ENCODE measurements around the gene XCR1. TPM values are rescaled to one million over a fixed set of nuclear protein-coding genes. Genes with fewer than 3 reads are reported as not detected.

XCR1 gene
- total and polyA plus RNA-seq, 2 of the 8 experiments (the other 6 are each of a cell fraction or from before 2014, with no cell fraction given), result 0.53 TPM; not detected in 1

DNA sequence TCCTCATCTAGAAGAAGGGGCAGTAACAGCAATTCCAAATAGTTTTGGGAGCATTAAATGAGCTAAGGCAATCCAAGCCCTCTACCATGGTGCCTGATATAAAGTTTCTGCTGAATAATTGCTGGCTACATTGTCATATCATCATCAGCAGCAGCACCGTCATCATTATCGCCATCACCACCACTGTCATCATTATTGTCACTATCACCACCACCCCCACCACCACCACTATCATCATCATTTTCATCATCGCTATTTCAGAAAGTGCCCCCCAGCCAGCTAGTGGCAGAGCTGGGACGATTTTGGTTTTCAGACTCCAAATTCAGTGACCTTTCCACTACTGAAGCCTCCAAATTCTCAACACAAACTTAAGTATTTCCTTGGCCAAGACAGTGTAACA, 15.0 kb downstream of the XCR1 start:
- no peak for TF ChIP-seq POLR2A (IDR thresholded peaks at IDR 0.05; ENCODE audit: control extremely low read depth in 1 of 2, low read depth in 2 of 2, low read length in 2 of 2)
- TF ChIP-seq TCF12 (IDR thresholded peaks at IDR 0.05; ENCODE audit: low read depth, low read length), result no peak
- TF ChIP-seq HDAC6 (IDR thresholded peaks at IDR 0.05; ENCODE audit: low read depth, low read length), result no peak
- no peak for TF ChIP-seq RNF2 (IDR thresholded peaks at IDR 0.05; ENCODE audit: borderline replicate concordance, low read depth, low read length, missing control alignments, poor library complexity, severe bottlenecking)
- DNase-seq (ENCODE audit: low read depth in 1 of 2, low spot score in 2 of 2) (no peak), FAIRE-seq (no peak)
- Histone ChIP-seq H3K14ac (ENCODE audit: insufficient read length) (no peak overlapping the region), H3K4me1 (replicated peaks in 1 of 4; ENCODE audit: control insufficient read depth in 3 of 4, insufficient read depth in 4 of 4, low read length in 3 of 4) (no peaks in the 10 kb centered on the region), H2AK5ac (ENCODE audit: low read depth, low read length) (no peak overlapping the region), H3K56ac (replicated peaks; ENCODE audit: insufficient read length, low read depth, low read length) (no peak overlapping the region), H4K8ac (ENCODE audit: extremely low read depth, insufficient read depth, low read length) (no peak overlapping the region), H3K4me3 (ENCODE audit: extremely low read depth in 1 of 4, insufficient read depth in 2 of 4, low read depth in 3 of 4, low read length in 4 of 4) (no peak overlapping the region), H3K18ac (ENCODE audit: extremely low read depth, low read length) (no peak overlapping the region), H2BK5ac (ENCODE audit: low read depth, low read length) (no peak overlapping the region), H3K23ac (ENCODE audit: insufficient read length) (no peak overlapping the region), H2BK12ac (ENCODE audit: low read depth, low read length) (no peak overlapping the region), H3K36me3 (ENCODE audit: control insufficient read depth in 2 of 4, insufficient read depth in 4 of 4, low read length in 3 of 4) (no peaks in the 10 kb centered on the region), H4K91ac (replicated peaks; ENCODE audit: insufficient read length, low read length) (no peak overlapping the region), H4K5ac (ENCODE audit: insufficient read length, low read depth, low read length) (no peak overlapping the region), H3K79me1 (ENCODE audit: low read depth, low read length) (no peaks in the 10 kb centered on the region), H3K27me3 (replicated peaks in 1 of 4; ENCODE audit: control insufficient read depth in 3 of 4, extremely low read depth in 1 of 4, insufficient read depth in 3 of 4, low read length in 3 of 4) (no peaks in the 10 kb centered on the region), H2BK20ac (ENCODE audit: low read length) (no peak overlapping the region), H4K20me1 (replicated peaks in 1 of 2; ENCODE audit: control insufficient read depth in 1 of 2, insufficient read depth in 2 of 2, low read length in 2 of 2) (no peaks in the 10 kb centered on the region), H2AFZ (ENCODE audit: low read length) (no peak overlapping the region), H2BK15ac (ENCODE audit: low read length) (no peak overlapping the region), H3K9me3 (ENCODE audit: insufficient read depth in 2 of 2, low read depth in 1 of 2, low read length in 1 of 2) (no peaks in the 10 kb centered on the region), H3K27ac (ENCODE audit: low read depth, low read length) (no peak overlapping the region), H3K79me2 (ENCODE audit: control insufficient read depth in 1 of 2, insufficient read depth in 2 of 2, low read length in 2 of 2) (no peaks in the 10 kb centered on the region), H3K9ac (replicated peaks in 1 of 4; ENCODE audit: extremely low read depth in 1 of 4, low read depth in 3 of 4, low read length in 3 of 4) (no peak overlapping the region), H2BK120ac (replicated peaks; ENCODE audit: low read depth, low read length) (no peak overlapping the region), H3K4me2 (ENCODE audit: insufficient read depth in 1 of 2, low read depth in 2 of 2, low read length in 2 of 2) (no peak overlapping the region), H3K4ac (replicated peaks; ENCODE audit: insufficient read length, low read depth, low read length) (no peak overlapping the region), H3K23me2 (ENCODE audit: low read depth, low read length) (no peaks in the 10 kb centered on the region)
- WGBS, 2 experiments (ENCODE audit: extremely low coverage in 1 of 2, insufficient coverage in 1 of 2, insufficient read length in 1 of 2, insufficient replicate concordance in 2 of 2, low coverage in 1 of 2, low lambda C conversion rate in 2 of 2, missing lambda C conversion rate in 1 of 2), result 96% methylated on average over 4 of the region's 4 CpGs; no CpG with 5 or more reads in 1 of the 2 experiments
- ChIA-PET POLR2A (ENCODE audit: partially characterized antibody) (no interaction called here), CTCF (ENCODE audit: partially characterized antibody) (interaction anchor here (0.7 kb wide), 1 partner anchor 18 kb away, joined by 3 read pairs; no protein-coding TSS in a partner anchor)

Data from H1 (cell line).